Astrocyte of the spinal cord (primary cell): ENCODE measurements around the gene NEMP2.
A peak's percentile ranks its signal among the peaks of the same experiment; 100 is the strongest.

Experiments used
- DNase-seq: peaks from one replicate; pipeline ENCODE4 v3.0.0; 2011; ENCODE audit warnings: low read depth, low spot score
- H3K4me3 ChIP-seq: 2 replicates; pipeline ENCODE4 v1.5.1; 2011; ENCODE audit warnings: low read depth, mild to moderate bottlenecking, low read length, moderate library complexity
- CTCF ChIP-seq: IDR thresholded peaks from 2 replicates; pipeline ENCODE4 v1.5.1; 2012; ENCODE audit warnings: low read depth, mild to moderate bottlenecking, low read length, inconsistent platforms
- in situ Hi-C: cut with HindIII; loops from 2 replicates; pipeline ENCODE4 v1.10.0; 2017; ENCODE audit warnings: low sequenced_read_pairs

NEMP2 gene

GRCh38 chr2:190467575-190468083, 66.9 kb downstream of the NEMP2 start:
- no peak overlapping the region for H3K4me3 ChIP-seq
- TF ChIP-seq CTCF, result no peak
- peak; percentile 61 for DNase-seq
- in situ Hi-C loops, result no loop called here

- H3K4me3 ChIP-seq, result no peak overlapping the region
- in situ Hi-C loops, result no loop called here
- no peak for TF ChIP-seq CTCF
- no peak for DNase-seq
These were observed 67.6 kb downstream of the NEMP2 start for GRCh38 chr2:190466819-190467446.

GRCh38 chr2:190465060-190465459, 69.5 kb downstream of the NEMP2 start:
- no peak for TF ChIP-seq CTCF
- no peak overlapping the region for H3K4me3 ChIP-seq
- no peak for DNase-seq
- in situ Hi-C loops, result no loop called here

- in situ Hi-C loops, result no loop called here
- DNase-seq, result no peak
- H3K4me3 ChIP-seq, result no peak overlapping the region
- TF ChIP-seq CTCF, result no peak
These were observed 71.9 kb downstream of the NEMP2 start for GRCh38 chr2:190462611-190463010.

GRCh38 chr2:190462181-190462580, 72.3 kb downstream of the NEMP2 start:
- H3K4me3 ChIP-seq, result no peak overlapping the region
- no peak for DNase-seq
- no peak for TF ChIP-seq CTCF
- in situ Hi-C loops, result no loop called here

GRCh38 chr2:190460487-190460886, 74.0 kb downstream of the NEMP2 start:
- no peak for TF ChIP-seq CTCF
- in situ Hi-C loops, result no loop called here

GRCh38 chr2:190459881-190460280, 74.6 kb downstream of the NEMP2 start:
- no peak for TF ChIP-seq CTCF
- DNase-seq, result no peak
- no peak overlapping the region for H3K4me3 ChIP-seq
- in situ Hi-C loops, result no loop called here

More at GRCh38 chr2:190460487-190460886, 74.0 kb downstream of the NEMP2 start:
- no peak overlapping the region for H3K4me3 ChIP-seq
- no peak for DNase-seq
